Endothelial cell of umbilical vein (primary cell): ENCODE measurements around the gene PSMB9. TPM values are rescaled to one million over a fixed set of nuclear protein-coding genes. Genes with fewer than 3 reads are reported as not detected.
A peak's percentile ranks its signal among the peaks of the same experiment; 100 is the strongest.

ENCODE experiments used
- BruUV-seq: library from RNA; stranded (reverse); fragments of 400-500 nt; replicated peaks from 2 replicates; lab custom pipeline; 2021; lab: Mats Ljungman, UMichigan
- CTCF ChIA-PET: fragments of 300-600, 350-600 bp; sonication (Branson Sonifier 250); formaldehyde crosslinking; loops from one replicate; lab custom pipeline; 2021; ENCODE audit warnings: antibody characterized with exemption, inconsistent platforms; lab: Charles Lee
- POLR2A ChIA-PET: fragments of 300-600, 350-600 bp; sonication (Branson Sonifier 250); formaldehyde crosslinking; loops from one replicate; lab custom pipeline; 2021; ENCODE audit warnings: antibody characterized with exemption, inconsistent platforms; lab: Charles Lee
- DNase-seq: peaks from one replicate; pipeline ENCODE4 v3.0.0-alpha.2; 2011; ENCODE audit warnings: low read depth, low spot score
- FAIRE-seq: peaks from 2 replicates; lab custom pipeline; 2011; peaks lifted over from hg19 to GRCh38; lab: Jason Lieb, UNC
- H2AFZ ChIP-seq: 2 replicates; pipeline ENCODE4 v1.6.0; 2012; ENCODE audit warnings: low read depth, low read length, control low read depth, inconsistent platforms
- H3K27ac ChIP-seq: 2 replicates; pipeline ENCODE4 v1.5.1; 2011; ENCODE audit warnings: low read depth, mild to moderate bottlenecking, control low read depth, low read length, moderate library complexity; ENCODE audit not compliant: insufficient read depth
- H3K27me3 ChIP-seq, 2 experiments: 2 replicates each; pipeline versions ENCODE4 v1.6.0 to v1.6.1; 2011; ENCODE audit warnings: low read length in 2 of 2, mixed read lengths in 1 of 2; ENCODE audit not compliant: control insufficient read depth in 2 of 2, insufficient read depth in 2 of 2
- H3K36me3 ChIP-seq, 2 experiments: 2 replicates in 1 of 2; 3 replicates in 1 of 2; pipeline ENCODE4 v1.5.1; 2011; ENCODE audit warnings: low read length in 2 of 2, mild to moderate bottlenecking in 1 of 2, moderate library complexity in 1 of 2; ENCODE audit not compliant: control insufficient read depth in 2 of 2, insufficient read depth in 2 of 2; ENCODE audit errors: extremely low read depth in 1 of 2
- H3K4me1 ChIP-seq: 3 replicates; pipeline ENCODE4 v1.5.1; 2011; ENCODE audit warnings: mild to moderate bottlenecking, low read length; ENCODE audit not compliant: control insufficient read depth, insufficient read depth; ENCODE audit errors: extremely low read depth
- H3K4me2 ChIP-seq: 2 replicates; pipeline ENCODE4 v1.6.1; 2011; ENCODE audit warnings: low read length, control low read depth, mixed read lengths; ENCODE audit not compliant: insufficient read depth
- H3K4me3 ChIP-seq, 3 experiments: fragments of 200-600 bp in 1 of 3; sonication (generic), shearing (Covaris generic) in 1 of 3; replicated peaks in 1 of 3; 2 replicates each; pipeline ENCODE4 v1.5.1; 2011 to 2016; ENCODE audit warnings: control low read depth in 3 of 3, low read length in 3 of 3, mild to moderate bottlenecking in 2 of 3, inconsistent platforms in 1 of 3, low read depth in 1 of 3, moderate library complexity in 1 of 3; ENCODE audit not compliant: insufficient read depth in 1 of 3
- H3K79me2 ChIP-seq: 2 replicates; pipeline ENCODE4 v1.6.0; 2012; ENCODE audit warnings: low read length, inconsistent platforms; ENCODE audit not compliant: control insufficient read depth, insufficient read depth
- H3K9ac ChIP-seq: replicated peaks from 2 replicates; pipeline ENCODE3; 2011; ENCODE audit warnings: low read length, control low read depth; ENCODE audit not compliant: insufficient read depth; ENCODE audit errors: extremely low read depth
- H3K9me1 ChIP-seq: replicated peaks from 3 replicates; pipeline ENCODE4 v1.6.0; 2011; ENCODE audit warnings: mild to moderate bottlenecking, low read length; ENCODE audit not compliant: control insufficient read depth, insufficient read depth; ENCODE audit errors: extremely low read depth
- H3K9me3 ChIP-seq: replicated peaks from 2 replicates; pipeline ENCODE4 v1.5.1; 2012; ENCODE audit warnings: low read length, inconsistent platforms; ENCODE audit not compliant: control insufficient read depth, insufficient read depth
- H4K20me1 ChIP-seq: replicated peaks from 2 replicates; pipeline ENCODE3; 2011; ENCODE audit warnings: mild to moderate bottlenecking, low read length; ENCODE audit not compliant: control insufficient read depth, insufficient read depth; ENCODE audit errors: extremely low read depth
- CTCF ChIP-seq, 2 donors: IDR thresholded peaks; 1 replicate in 1 of 2; 2 replicates in 1 of 2; pipeline ENCODE4 v1.5.1; 2011; ENCODE audit warnings: low read length in 2 of 2, mild to moderate bottlenecking in 2 of 2, moderate library complexity in 2 of 2, control low read depth in 1 of 2, inconsistent platforms in 1 of 2, low read depth in 1 of 2; ENCODE audit not compliant: insufficient read depth in 1 of 2; ENCODE audit errors: extremely low read depth in 1 of 2
- EZH2 ChIP-seq: IDR thresholded peaks from 2 replicates; pipeline ENCODE4 v1.6.1; 2012; ENCODE audit warnings: borderline replicate concordance, low read depth, mild to moderate bottlenecking, moderate library complexity, low read length, inconsistent platforms; ENCODE audit not compliant: severe bottlenecking
- FOS ChIP-seq: IDR thresholded peaks from 2 replicates; pipeline ENCODE4 v1.6.1; 2011; ENCODE audit warnings: mild to moderate bottlenecking, low read length, moderate library complexity, borderline replicate concordance; ENCODE audit not compliant: insufficient read depth
- GATA2 ChIP-seq: IDR thresholded peaks from 2 replicates; pipeline ENCODE4 v1.7.0; 2011; ENCODE audit warnings: low read depth, mild to moderate bottlenecking, moderate library complexity, mixed read lengths, low read length; ENCODE audit not compliant: insufficient read length, insufficient read depth
- JUN ChIP-seq: IDR thresholded peaks from 2 replicates; pipeline ENCODE4 v1.6.1; 2011; ENCODE audit warnings: borderline replicate concordance, low read depth; ENCODE audit not compliant: insufficient read length, insufficient read depth
- MAX ChIP-seq: IDR thresholded peaks from 2 replicates; pipeline ENCODE4 v1.6.1; 2011; ENCODE audit not compliant: insufficient read depth, insufficient read length
- MYC ChIP-seq: IDR thresholded peaks from one replicate; pipeline ENCODE4 v1.6.1; 2011; ENCODE audit warnings: mild to moderate bottlenecking, low read depth, low read length
- POLR2A ChIP-seq: IDR thresholded peaks from 2 replicates; pipeline ENCODE4 v1.6.1; 2012; ENCODE audit warnings: low read depth, mild to moderate bottlenecking, control low read depth, low read length
- POLR2AphosphoS5 ChIP-seq: IDR thresholded peaks from 2 replicates; pipeline ENCODE4 v1.6.1; 2012; ENCODE audit warnings: low read depth, mild to moderate bottlenecking, control low read depth, low read length, moderate library complexity; ENCODE audit not compliant: insufficient read depth
- dilution Hi-C: fragments of 300-500 bp; cut with MboI; formaldehyde crosslinking; loops from one replicate; pipeline ENCODE4 v1.15.0; 2019; ENCODE audit warnings: low sequenced_read_pairs; ENCODE audit not compliant: extremely low pct_ligation_motif_present
- intact Hi-C: fragments of 100-400 bp; cut with micrococcal nuclease; formaldehyde crosslinking; loops from one replicate; pipeline ENCODE4 v1.10.0; 2022
- polyA plus RNA-seq, 4 experiments: library from polyadenylated mRNA; depleted of rRNA in 3 of 4; stranded (reverse) in 3 of 4; unstranded in 1 of 4; fragments of >200 nt; gene quantifications; 2 replicates each; pipeline versions ENCODE4 v1.2.1 to v1.2.3, GENCODE V29; 2011 to 2012; ENCODE audit warnings: missing spikeins in 1 of 4
- total RNA-seq: library from RNA; stranded (reverse); gene quantifications from 2 replicates; pipeline ENCODE4 v1.2.3, GENCODE V29; 2021

Gene PSMB9
- total and polyA plus RNA-seq, 2 donors (not counting 3 experiments of a cell fraction or from before 2014, with no cell fraction given), result 6.3 TPM

GRCh38 chr6:32836873-32837272, 17.1 kb upstream of the PSMB9 start:
- no peak overlapping the region for H3K9ac ChIP-seq
- ChIA-PET POLR2A (no interaction called here), CTCF (interaction anchor here (2.6 to 11.0 kb wide), 3 partner anchors 13 to 33 kb away, joined by 14 to 397 read pairs (median 274); partner anchors contain the start of genes PSMB9 and TAP1)
- H2AFZ ChIP-seq, result no peak overlapping the region
- TSS peak; percentile 21 for BruUV-seq
- H3K9me3 ChIP-seq, result no peaks in the 10 kb centered on the region
- DNase-seq (no peak), FAIRE-seq (no peak)
- H3K36me3 ChIP-seq, result peaks cover 3% of the 10 kb centered on the region in 2 experiments
- no peak for TF ChIP-seq POLR2A
- no peak for TF ChIP-seq MAX
- no peak for TF ChIP-seq FOS
- TF ChIP-seq MYC, result no peak
- no peak for TF ChIP-seq POLR2AphosphoS5
- TF ChIP-seq GATA2, result no peak
- no peak for TF ChIP-seq JUN
- no peak for TF ChIP-seq EZH2
- TF ChIP-seq CTCF (IDR thresholded peaks at IDR 0.05; ENCODE audit: extremely low read depth in 1 of 2, insufficient read depth in 1 of 2, low read depth in 1 of 2, low read length in 2 of 2), result no peak
- no peaks in the 10 kb centered on the region for H3K9me1 ChIP-seq
- H3K4me2 ChIP-seq, result no peak overlapping the region
- no peak overlapping the region for H3K4me3 ChIP-seq
- H3K79me2 ChIP-seq, result peaks cover 9% of the 10 kb centered on the region
- intact Hi-C loops, result no loop called here
- dilution Hi-C loops, result no loop called here
- no peaks in the 10 kb centered on the region for H4K20me1 ChIP-seq
- no peak overlapping the region for H3K27ac ChIP-seq
- no peaks in the 10 kb centered on the region for H3K27me3 ChIP-seq
- H3K4me1 ChIP-seq, result peaks cover 7% of the 10 kb centered on the region
